Subcutaneous abdominal adipose tissue (tissue), 5 donors: ENCODE results near the gene KRT25.

Experiments used
- H3K27ac ChIP-seq: one replicate; pipeline ENCODE4 v1.7.0; 2013; ENCODE audit warnings: low read depth, mild to moderate bottlenecking, inconsistent platforms, low read length, moderate library complexity
- H3K27me3 ChIP-seq, 5 donors: one replicate each; pipeline ENCODE4 v1.7.0; 2013; ENCODE audit warnings: low read length in 5 of 5, inconsistent platforms in 1 of 5; ENCODE audit not compliant: control insufficient read depth in 5 of 5, insufficient read depth in 4 of 5
- H3K36me3 ChIP-seq, 5 donors: one replicate each; pipeline ENCODE4 v1.7.0; 2013; ENCODE audit warnings: low read length in 5 of 5; ENCODE audit not compliant: control insufficient read depth in 5 of 5, insufficient read depth in 5 of 5
- H3K4me1 ChIP-seq, 5 donors: one replicate each; pipeline ENCODE4 v1.7.0; 2013; ENCODE audit warnings: low read length in 5 of 5, mild to moderate bottlenecking in 3 of 5, moderate library complexity in 1 of 5; ENCODE audit not compliant: control insufficient read depth in 5 of 5, insufficient read depth in 5 of 5
- H3K4me3 ChIP-seq, 5 donors: one replicate each; pipeline ENCODE4 v1.7.0; 2013; ENCODE audit warnings: low read length in 5 of 5, low read depth in 1 of 5
- H3K9ac ChIP-seq, 5 donors: one replicate each; pipeline ENCODE4 v1.7.0; 2013; ENCODE audit warnings: low read length in 5 of 5, mild to moderate bottlenecking in 4 of 5, moderate library complexity in 3 of 5
- H3K9me3 ChIP-seq, 5 donors: one replicate each; pipeline ENCODE4 v1.7.0; 2013; ENCODE audit warnings: low read length in 5 of 5; ENCODE audit not compliant: control insufficient read depth in 5 of 5
- donor health status: healthy.
- donor health status: healthy.
- donor health status: healthy.
- donor health status: healthy.
- donor health status: healthy.

Gene KRT25

GRCh38 chr17:40727447-40728231 lies 27.5 kb downstream of the KRT25 start:
- Histone ChIP-seq H3K4me3 (no peak overlapping the region), H3K9me3 (no peaks in the 10 kb centered on the region), H3K4me1 (no peaks in the 10 kb centered on the region), H3K27ac (no peak overlapping the region), H3K36me3 (no peaks in the 10 kb centered on the region), H3K9ac (no peak overlapping the region), H3K27me3 (peaks cover 0 to 10% (median 0%) of the 10 kb centered on the region in 5 donors)

- Histone ChIP-seq H3K27ac (no peak overlapping the region), H3K9me3 (no peaks in the 10 kb centered on the region), H3K36me3 (no peaks in the 10 kb centered on the region), H3K27me3 (peaks cover 0 to 10% (median 0%) of the 10 kb centered on the region in 5 donors), H3K4me3 (no peak overlapping the region), H3K9ac (no peak overlapping the region), H3K4me1 (peaks cover 0 to 1% (median 0%) of the 10 kb centered on the region in 5 donors)
These were observed 28.2 kb downstream of the KRT25 start for GRCh38 chr17:40726919-40727318.

- Histone ChIP-seq H3K9ac (no peak overlapping the region), H3K4me3 (no peak overlapping the region), H3K36me3 (no peaks in the 10 kb centered on the region), H3K9me3 (no peaks in the 10 kb centered on the region), H3K27ac (no peak overlapping the region), H3K4me1 (peaks cover 0 to 5% (median 0%) of the 10 kb centered on the region in 5 donors), H3K27me3 (peaks cover 0 to 4% (median 0%) of the 10 kb centered on the region in 5 donors)
These were observed 30.5 kb downstream of the KRT25 start for GRCh38 chr17:40724656-40725055.

DNA sequence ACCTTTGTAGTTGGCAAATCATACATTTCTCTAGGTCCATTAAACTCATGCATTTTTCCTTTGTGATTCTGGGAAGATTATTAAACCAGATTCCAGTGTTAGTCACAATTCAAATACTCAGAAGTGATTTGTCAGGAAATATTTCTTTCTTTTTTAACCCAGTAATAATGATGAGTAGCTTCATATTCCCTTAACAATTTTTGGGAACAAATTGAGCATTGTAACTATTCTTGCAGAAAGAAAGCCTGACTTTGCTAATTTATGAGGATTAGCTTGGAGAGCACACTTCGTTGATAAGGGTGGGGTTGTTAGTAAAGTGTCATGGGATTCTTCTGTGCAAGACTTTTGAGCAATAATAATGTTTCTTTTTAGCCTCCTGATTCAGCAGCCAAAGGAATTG lies 32.9 kb downstream of the KRT25 start:
- Histone ChIP-seq H3K27me3 (peaks cover 0 to 10% (median 0%) of the 10 kb centered on the region in 5 donors), H3K4me3 (no peak overlapping the region), H3K4me1 (peaks cover 0 to 5% (median 0%) of the 10 kb centered on the region in 5 donors), H3K27ac (no peak overlapping the region), H3K9ac (no peak overlapping the region), H3K9me3 (no peaks in the 10 kb centered on the region), H3K36me3 (no peaks in the 10 kb centered on the region)

- Histone ChIP-seq H3K9ac (no peak overlapping the region), H3K27ac (no peak overlapping the region)
These were observed 34.2 kb downstream of the KRT25 start for GRCh38 chr17:40720899-40721298.

DNA sequence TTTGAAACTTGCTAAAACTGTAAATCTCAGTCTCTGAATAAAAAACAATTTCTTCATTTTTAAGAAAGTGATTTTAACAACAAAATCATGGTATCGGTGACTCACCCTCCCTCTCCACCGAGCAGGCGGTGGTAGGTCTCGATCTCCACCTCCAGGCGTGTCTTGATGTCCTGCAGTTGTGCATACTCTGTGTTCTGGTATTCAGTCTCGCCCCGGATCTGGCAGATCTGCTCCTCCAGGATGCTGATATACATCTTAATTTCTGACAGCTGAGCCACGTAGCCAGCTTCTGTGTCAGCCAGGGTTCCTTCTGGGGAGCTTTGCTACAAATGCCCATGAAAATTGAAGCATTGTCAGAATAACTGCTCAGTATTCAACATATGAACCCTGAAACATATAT lies 36.2 kb downstream of the KRT25 start:
- Histone ChIP-seq H3K4me3 (no peak overlapping the region), H3K36me3 (no peaks in the 10 kb centered on the region), H3K27ac (no peak overlapping the region), H3K4me1 (peaks cover 0 to 5% (median 0%) of the 10 kb centered on the region in 5 donors), H3K27me3 (peaks cover 0 to 10% (median 0%) of the 10 kb centered on the region in 5 donors), H3K9me3 (no peaks in the 10 kb centered on the region), H3K9ac (no peak overlapping the region)

More at GRCh38 chr17:40720899-40721298, 34.2 kb downstream of the KRT25 start:
- Histone ChIP-seq H3K9me3 (no peaks in the 10 kb centered on the region), H3K36me3 (no peaks in the 10 kb centered on the region), H3K4me3 (no peak overlapping the region), H3K4me1 (peaks cover 0 to 5% (median 0%) of the 10 kb centered on the region in 5 donors), H3K27me3 (peaks cover 0 to 10% (median 0%) of the 10 kb centered on the region in 5 donors)

DNA sequence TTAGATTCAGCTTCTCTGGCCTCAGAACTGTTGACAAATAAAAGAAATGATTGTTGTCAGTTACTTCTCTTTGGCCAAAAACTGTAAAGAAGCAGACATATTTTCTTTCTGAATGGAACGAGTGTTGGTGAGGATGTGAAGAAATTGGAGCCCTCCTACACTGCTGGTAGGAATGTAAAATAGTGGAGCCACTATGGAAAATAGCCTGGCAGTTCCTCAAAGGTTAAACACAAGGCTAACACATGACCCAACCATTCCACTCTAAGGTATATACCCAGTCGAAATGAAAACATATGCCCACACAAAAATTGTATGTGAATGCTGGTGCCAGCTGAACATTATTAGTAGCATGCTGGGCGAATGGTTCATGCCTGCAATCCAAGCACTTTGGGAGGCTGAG lies 37.4 kb downstream of the KRT25 start:
- H3K27me3 ChIP-seq: peaks cover 0 to 9% (median 0%) of the 10 kb centered on the region in 5 donors
- H3K4me3 ChIP-seq: no peak overlapping the region
- H3K27ac ChIP-seq: no peak overlapping the region
- no peak overlapping the region for H3K9ac ChIP-seq
- no peaks in the 10 kb centered on the region for H3K9me3 ChIP-seq
- H3K4me1 ChIP-seq: peaks cover 0 to 5% (median 0%) of the 10 kb centered on the region in 5 donors
- H3K36me3 ChIP-seq: no peaks in the 10 kb centered on the region

DNA sequence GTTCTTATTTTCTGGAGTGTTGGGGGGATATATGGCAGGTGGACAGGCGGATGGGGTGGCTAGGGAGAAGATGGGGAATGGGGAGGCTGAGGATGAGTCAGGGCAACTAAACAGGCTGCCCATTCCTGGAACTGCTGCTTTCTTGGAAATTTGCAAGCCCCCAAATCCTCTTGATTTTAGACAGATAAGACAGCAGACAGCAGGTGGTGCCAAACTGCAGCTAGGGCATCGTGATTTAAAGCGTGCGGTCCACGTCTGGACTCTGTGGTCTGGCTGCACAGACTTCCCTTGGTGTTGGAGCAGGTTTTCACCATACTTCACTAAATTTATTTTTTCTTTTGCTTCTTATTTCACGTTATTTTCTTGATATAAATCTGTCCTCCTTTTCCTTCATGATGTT lies 40.7 kb downstream of the KRT25 start:
- H3K4me1 ChIP-seq: no peaks in the 10 kb centered on the region
- H3K9me3 ChIP-seq: no peaks in the 10 kb centered on the region
- H3K9ac ChIP-seq: no peak overlapping the region
- H3K27ac ChIP-seq: no peak overlapping the region
- H3K27me3 ChIP-seq: peaks cover 0 to 9% (median 0%) of the 10 kb centered on the region in 5 donors
- no peaks in the 10 kb centered on the region for H3K36me3 ChIP-seq
- no peak overlapping the region for H3K4me3 ChIP-seq

- H3K4me1 ChIP-seq: peaks cover 0 to 16% (median 10%) of the 10 kb centered on the region in 5 donors
- H3K27me3 ChIP-seq: peaks cover 0 to 3% (median 0%) of the 10 kb centered on the region in 5 donors
- no peaks in the 10 kb centered on the region for H3K9me3 ChIP-seq
- H3K36me3 ChIP-seq: no peaks in the 10 kb centered on the region
- H3K4me3 ChIP-seq: no peak overlapping the region
- H3K9ac ChIP-seq: no peak overlapping the region
- no peak overlapping the region for H3K27ac ChIP-seq
These were observed 47.4 kb downstream of the KRT25 start for GRCh38 chr17:40707745-40708144.

- Histone ChIP-seq H3K9me3 (no peaks in the 10 kb centered on the region), H3K27ac (no peak overlapping the region), H3K9ac (no peak overlapping the region), H3K4me1 (peaks cover 0 to 16% (median 10%) of the 10 kb centered on the region in 5 donors), H3K36me3 (no peaks in the 10 kb centered on the region), H3K27me3 (peaks cover 0 to 6% (median 0%) of the 10 kb centered on the region in 5 donors), H3K4me3 (no peak overlapping the region)
These were observed 49.5 kb downstream of the KRT25 start for GRCh38 chr17:40705584-40705983.
